H54 (cell line): ENCODE measurements around the gene CBFA2T3.

ENCODE experiments used
- DNase-seq: peaks from one replicate; pipeline ENCODE4 v3.0.0; 2011; ENCODE audit warnings: low spot score, mixed read lengths; ENCODE audit not compliant: insufficient read length
- FAIRE-seq: peaks from 3 replicates; lab custom pipeline; 2011; peaks lifted over from hg19 to GRCh38; lab: Jason Lieb, UNC
- POLR2A ChIP-seq: IDR thresholded peaks from 2 replicates; pipeline ENCODE4 v1.6.1; 2011; ENCODE audit warnings: low read depth, mild to moderate bottlenecking, low read length

The CBFA2T3 gene

GRCh38 chr16:88995746-88996535 lies 18.9 kb upstream of the CBFA2T3 start:
- FAIRE-seq: no peak
- TF ChIP-seq POLR2A: no peak
- no peak for DNase-seq

DNA sequence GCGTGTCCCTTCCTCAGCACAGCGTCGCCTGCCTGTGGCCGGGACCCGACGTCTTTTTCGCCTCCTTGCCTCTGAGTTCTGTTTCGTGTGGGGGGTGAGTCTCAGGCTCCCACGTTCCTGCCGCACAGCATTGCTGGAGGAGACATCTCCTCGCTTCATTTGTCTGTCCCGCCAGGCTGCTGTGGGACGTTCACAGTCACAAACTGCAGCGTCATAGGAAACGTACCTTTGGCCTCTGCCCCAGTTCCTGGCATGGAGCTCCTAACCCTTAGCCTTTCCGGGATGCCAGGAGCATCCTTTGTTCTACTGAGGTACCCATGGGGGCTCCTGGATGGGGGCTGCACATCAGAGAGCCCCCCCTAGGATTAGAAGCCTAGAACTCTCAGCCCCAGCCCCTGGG lies 18.2 kb upstream of the CBFA2T3 start:
- DNase-seq (no peak), FAIRE-seq (no peak)
- no peak for TF ChIP-seq POLR2A

DNA sequence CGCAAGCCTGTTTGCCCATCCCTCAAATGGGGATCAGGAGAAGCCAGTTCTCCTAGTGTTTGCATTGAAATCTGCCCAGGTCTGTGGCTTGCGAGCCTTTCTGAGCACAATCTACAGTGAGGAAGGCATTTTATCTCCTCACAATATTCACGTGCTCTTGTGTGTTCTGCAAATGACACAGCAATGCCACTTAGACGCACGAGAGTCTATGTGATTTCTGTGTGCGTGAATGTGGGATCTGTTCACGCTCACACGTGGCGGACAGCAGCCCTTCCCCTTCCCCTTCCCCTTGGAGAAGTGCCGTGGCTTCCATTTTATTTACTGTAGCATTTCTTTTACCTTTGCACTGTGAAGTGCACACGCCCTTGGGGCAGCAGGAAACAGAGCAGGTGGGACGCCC lies 17.7 kb upstream of the CBFA2T3 start:
- DNase-seq (no peak), FAIRE-seq (no peak)
- TF ChIP-seq POLR2A: no peak

DNA sequence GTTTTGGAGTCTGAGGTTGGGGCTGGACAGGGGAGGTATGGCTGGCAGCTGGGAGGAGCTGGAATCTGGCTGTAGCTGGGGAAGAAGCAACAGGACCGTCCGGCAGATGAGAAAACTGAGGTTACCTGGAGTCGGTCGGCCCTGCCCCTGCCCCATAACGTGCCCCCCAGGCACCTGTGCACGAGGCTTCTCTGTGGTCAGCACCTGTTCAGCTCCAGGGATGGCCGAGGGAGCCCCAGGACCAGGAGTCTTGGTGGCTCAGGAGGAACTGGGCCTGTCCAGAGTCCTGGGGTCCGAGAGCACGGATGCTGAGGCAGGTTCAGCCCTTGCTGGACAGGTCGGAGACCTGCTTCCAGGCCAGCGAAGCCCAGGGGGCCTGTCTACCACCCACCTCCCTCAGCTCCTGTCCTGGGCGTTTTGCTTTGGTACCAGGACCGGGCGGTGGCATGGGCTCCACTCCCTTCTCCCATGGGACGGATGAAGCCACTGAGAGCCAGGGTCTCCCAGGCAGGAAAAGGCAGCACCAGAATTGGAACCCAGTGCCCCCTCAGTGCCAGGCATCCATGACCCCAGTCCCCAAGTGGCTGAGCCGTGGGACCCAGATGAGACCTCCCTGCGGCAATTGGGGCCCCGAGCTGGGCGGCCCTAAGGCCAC lies 17.1 kb upstream of the CBFA2T3 start:
- TF ChIP-seq POLR2A: no peak
- FAIRE-seq (no peak), DNase-seq (no peak)

GRCh38 chr16:88993166-88993761 lies 16.3 kb upstream of the CBFA2T3 start:
- no peak for FAIRE-seq
- no peak for DNase-seq
- TF ChIP-seq POLR2A: no peak

GRCh38 chr16:88992351-88993165 lies 15.6 kb upstream of the CBFA2T3 start:
- DNase-seq: no peak
- no peak for FAIRE-seq
- TF ChIP-seq POLR2A: no peak

- DNase-seq (no peak), FAIRE-seq (no peak)
- TF ChIP-seq POLR2A: no peak
Observed at GRCh38 chr16:88991813-88992350, 14.9 kb upstream of the CBFA2T3 start.

DNA sequence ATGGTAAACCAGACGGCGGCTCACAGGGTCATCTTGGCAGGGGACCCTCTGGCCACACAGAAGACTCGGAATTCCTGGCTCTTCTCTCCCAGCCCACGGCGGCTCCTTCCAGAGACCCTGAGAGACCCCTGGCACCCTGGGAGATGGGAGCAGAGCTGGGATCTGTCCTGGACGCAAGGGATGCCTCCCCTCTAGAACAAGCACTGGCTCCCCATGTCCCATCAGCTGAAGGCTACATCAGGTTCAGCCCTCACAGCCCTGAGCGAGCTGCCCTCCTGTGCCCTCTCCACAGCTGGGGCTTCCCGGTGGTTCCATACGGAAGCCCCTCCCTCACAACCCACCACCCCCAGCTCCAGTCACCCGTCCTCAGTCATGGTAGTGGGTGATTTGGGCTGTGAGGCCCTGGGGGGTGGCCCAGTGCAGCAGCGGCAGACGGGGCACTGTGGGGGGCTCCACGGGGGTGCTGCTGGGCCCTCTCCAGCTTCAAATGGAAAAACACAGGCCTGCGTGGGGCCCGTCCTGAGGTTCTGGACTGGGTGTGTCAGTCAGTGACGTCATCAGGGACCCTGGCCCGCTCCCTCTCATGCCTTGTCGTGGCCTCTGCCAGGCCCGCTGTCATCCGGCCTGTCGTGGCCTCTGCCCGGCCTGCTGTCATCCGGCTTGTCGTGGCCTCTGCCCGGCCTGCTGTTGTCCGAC lies 13.0 kb upstream of the CBFA2T3 start:
- DNase-seq (no peak), FAIRE-seq (no peak)
- TF ChIP-seq POLR2A: no peak

DNA sequence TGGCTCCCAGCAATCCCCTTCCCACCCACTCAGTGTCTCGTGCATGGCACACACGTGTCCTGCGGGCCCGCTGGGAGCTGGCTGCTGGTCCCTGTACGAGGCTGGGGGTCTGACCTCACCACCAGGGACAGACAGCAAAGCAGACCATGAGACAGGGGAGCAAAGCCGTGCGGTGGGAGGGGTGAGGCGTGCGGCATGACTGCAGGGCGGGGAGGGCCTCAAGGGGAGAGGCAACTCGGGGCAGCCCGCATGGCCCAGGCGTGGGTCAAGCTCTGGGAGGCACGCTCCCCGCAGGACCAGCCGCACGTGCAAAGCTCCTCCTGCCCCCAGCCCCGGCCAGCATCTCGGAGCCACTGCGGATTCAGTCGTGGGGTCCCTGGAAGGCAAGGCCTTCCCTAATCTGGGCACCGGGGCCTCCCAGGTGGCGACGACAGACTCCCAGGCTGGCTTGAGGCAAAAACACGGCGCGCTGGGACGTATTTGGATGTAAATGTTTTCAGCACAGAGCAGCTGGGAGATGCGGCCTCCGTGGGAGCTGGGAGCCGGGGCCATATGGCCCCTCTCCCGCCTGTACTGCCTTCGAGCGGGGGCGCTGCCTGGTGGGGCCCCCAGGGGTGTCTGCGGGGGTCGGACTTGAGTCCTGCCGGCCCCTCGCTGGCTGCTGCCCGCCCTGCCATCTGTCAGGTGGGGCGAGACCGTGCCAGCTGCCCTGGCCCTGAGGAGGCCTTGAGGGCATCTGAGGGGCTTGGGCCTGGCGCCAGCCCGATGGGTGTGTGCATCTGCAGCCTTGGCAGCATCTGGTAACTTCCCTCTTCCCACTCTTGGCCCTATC lies 12.2 kb upstream of the CBFA2T3 start:
- DNase-seq (no peak), FAIRE-seq (no peak)
- no peak for TF ChIP-seq POLR2A

- TF ChIP-seq POLR2A: no peak
- DNase-seq: no peak
- FAIRE-seq: no peak
Observed at GRCh38 chr16:88985521-88985920, 8.5 kb upstream of the CBFA2T3 start.

- TF ChIP-seq POLR2A: no peak
- no peak for FAIRE-seq
- no peak for DNase-seq
Observed at GRCh38 chr16:88983771-88984687, 7.0 kb upstream of the CBFA2T3 start.
